ENCODE results near the gene TNFAIP6. TPM values are rescaled to one million over a fixed set of nuclear protein-coding genes. Genes with fewer than 3 reads are reported as not detected.
"Not testable (repeated sequence)": the region's sequence is repeated elsewhere in the genome, so short reads cannot be mapped to it uniquely, and the experiment has no call there.

TNFAIP6 gene
- total RNA-seq, 1 experiment from 2014 or later = 1.8 TPM

DNA sequence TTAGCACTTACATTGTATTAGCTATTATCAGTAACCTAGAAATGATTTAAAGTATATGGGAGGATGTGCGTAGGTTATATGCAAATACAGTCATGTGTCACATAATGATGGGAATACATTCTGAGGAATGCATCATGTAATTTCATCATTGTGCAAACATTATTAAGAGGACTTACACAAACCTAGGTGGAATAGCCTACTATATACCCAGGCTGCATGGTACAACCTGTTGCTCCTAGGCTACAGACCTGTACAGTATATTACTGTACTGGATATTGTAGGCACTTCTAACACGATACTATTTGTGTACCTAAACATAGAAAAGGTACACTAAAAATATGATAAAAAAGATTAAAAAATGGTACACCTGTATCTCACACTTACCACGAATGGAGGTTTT is 60.3 kb downstream of the TNFAIP6 start:
- TF ChIP-seq, protein P1, sequence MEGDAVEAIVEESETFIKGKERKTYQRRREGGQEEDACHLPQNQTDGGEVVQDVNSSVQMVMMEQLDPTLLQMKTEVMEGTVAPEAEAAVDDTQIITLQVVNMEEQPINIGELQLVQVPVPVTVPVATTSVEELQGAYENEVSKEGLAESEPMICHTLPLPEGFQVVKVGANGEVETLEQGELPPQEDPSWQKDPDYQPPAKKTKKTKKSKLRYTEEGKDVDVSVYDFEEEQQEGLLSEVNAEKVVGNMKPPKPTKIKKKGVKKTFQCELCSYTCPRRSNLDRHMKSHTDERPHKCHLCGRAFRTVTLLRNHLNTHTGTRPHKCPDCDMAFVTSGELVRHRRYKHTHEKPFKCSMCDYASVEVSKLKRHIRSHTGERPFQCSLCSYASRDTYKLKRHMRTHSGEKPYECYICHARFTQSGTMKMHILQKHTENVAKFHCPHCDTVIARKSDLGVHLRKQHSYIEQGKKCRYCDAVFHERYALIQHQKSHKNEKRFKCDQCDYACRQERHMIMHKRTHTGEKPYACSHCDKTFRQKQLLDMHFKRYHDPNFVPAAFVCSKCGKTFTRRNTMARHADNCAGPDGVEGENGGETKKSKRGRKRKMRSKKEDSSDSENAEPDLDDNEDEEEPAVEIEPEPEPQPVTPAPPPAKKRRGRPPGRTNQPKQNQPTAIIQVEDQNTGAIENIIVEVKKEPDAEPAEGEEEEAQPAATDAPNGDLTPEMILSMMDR (IDR thresholded peaks at IDR 0.05; ENCODE audit: unreplicated experiment) = no peak
- peaks cover 91% of the 10 kb centered on the region for H3K36me3 Mint-ChIP-seq (ENCODE audit: insufficient read depth, unreplicated experiment)
- intact Hi-C loops (cut with micrococcal nuclease) = no loop called here
- no peaks in the 10 kb centered on the region for H3K27me3 Mint-ChIP-seq (ENCODE audit: insufficient read depth, unreplicated experiment)
- POLR2A ChIA-PET = no interaction called here
- no peak overlapping the region for H3K4me3 Mint-ChIP-seq (ENCODE audit: unreplicated experiment)
- CTCF ChIA-PET = no interaction called here
- H3K4me1 Mint-ChIP-seq (ENCODE audit: insufficient read depth, unreplicated experiment) = peaks cover 11% of the 10 kb centered on the region
- BruUV-seq (replicated peaks) = no TSS peak
- H3K27ac Mint-ChIP-seq (ENCODE audit: low read depth, unreplicated experiment) = no peak overlapping the region
- DNase-seq (ENCODE audit: unreplicated experiment) = no peak
- H3K9me3 Mint-ChIP-seq (ENCODE audit: unreplicated experiment) = no peaks in the 10 kb centered on the region

DNA sequence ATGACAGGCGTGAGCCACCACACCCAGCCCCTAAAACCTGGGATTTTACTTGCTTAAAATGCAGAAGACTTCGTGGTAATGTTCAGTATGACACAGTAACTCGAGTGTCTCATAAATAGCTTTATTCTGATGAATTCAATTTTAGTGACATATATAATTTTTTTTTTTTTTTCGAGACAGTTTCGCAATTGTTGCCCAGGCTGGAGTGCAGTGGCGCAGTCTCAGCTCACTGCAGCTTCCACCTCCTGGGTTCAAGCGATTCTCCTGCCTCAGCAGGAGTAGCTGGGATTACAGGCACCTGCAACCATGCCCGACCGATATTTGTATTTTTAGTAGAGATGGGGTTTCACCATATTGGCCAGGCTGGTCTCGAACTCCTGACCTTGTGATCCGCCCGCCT is 64.3 kb downstream of the TNFAIP6 start:
- ChIA-PET POLR2A (interaction anchor here (0.7 to 0.8 kb wide), 3 partner anchors 15 to 802 kb away, joined by 3 to 5 read pairs (median 3); no protein-coding TSS in a partner anchor), CTCF (interaction anchor here (0.6 to 4.2 kb wide), 4 partner anchors 16 to 603 kb away, joined by 4 to 34 read pairs (median 4); no protein-coding TSS in a partner anchor)
- intact Hi-C loops (cut with micrococcal nuclease); H3K9me3 Mint-ChIP-seq (ENCODE audit: unreplicated experiment); DNase-seq (ENCODE audit: unreplicated experiment); H3K4me1 Mint-ChIP-seq (ENCODE audit: insufficient read depth, unreplicated experiment); BruUV-seq (replicated peaks); H3K27me3 Mint-ChIP-seq (ENCODE audit: insufficient read depth, unreplicated experiment); H3K4me3 Mint-ChIP-seq (ENCODE audit: unreplicated experiment): not testable (repeated sequence)
- peaks cover 97% of the 10 kb centered on the region for H3K36me3 Mint-ChIP-seq (ENCODE audit: insufficient read depth, unreplicated experiment)
- peak overlapping the region; percentile 5 for H3K27ac Mint-ChIP-seq (ENCODE audit: low read depth, unreplicated experiment)

- no peak for DNase-seq (ENCODE audit: unreplicated experiment)
- Mint-ChIP-seq H3K27me3 (ENCODE audit: insufficient read depth, unreplicated experiment) (no peaks in the 10 kb centered on the region), H3K27ac (ENCODE audit: low read depth, unreplicated experiment) (no peak overlapping the region), H3K4me1 (ENCODE audit: insufficient read depth, unreplicated experiment) (peaks cover 6% of the 10 kb centered on the region), H3K9me3 (ENCODE audit: unreplicated experiment) (no peaks in the 10 kb centered on the region), H3K36me3 (ENCODE audit: insufficient read depth, unreplicated experiment) (peaks cover 97% of the 10 kb centered on the region), H3K4me3 (ENCODE audit: unreplicated experiment) (no peak overlapping the region)
- TF ChIP-seq, protein P1 (IDR thresholded peaks at IDR 0.05; ENCODE audit: unreplicated experiment) = no peak
- no TSS peak for BruUV-seq (replicated peaks)
- intact Hi-C loops (cut with micrococcal nuclease) = no loop called here
- CTCF ChIA-PET = interaction anchor here (4.2 kb wide), 1 partner anchor 15 kb away, joined by 34 read pairs; no protein-coding TSS in a partner anchor
- POLR2A ChIA-PET = interaction anchor here (0.7 kb wide), 1 partner anchor 8 kb away, joined by 3 read pairs; no protein-coding TSS in a partner anchor
Observed at GRCh38 chr2:151422917-151423439, 65.6 kb downstream of the TNFAIP6 start.

DNA sequence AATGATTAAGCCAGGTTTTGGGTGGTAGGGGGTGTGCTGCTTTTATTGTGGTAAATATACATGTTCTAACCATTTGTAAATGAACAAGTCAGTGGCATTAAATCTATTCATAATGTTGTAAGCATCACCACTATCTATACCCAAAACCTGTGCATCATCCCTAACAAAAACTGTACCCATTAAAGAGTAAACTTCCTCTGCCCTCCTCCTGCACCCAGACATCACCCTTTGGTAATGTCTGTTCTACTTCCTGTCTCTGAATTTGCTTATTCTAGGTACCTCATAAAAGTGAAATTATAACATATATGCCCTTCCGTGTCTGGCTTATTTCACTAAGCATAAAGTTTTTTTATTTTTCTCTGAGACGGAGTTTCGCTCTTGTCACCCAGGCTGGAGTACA is 66.4 kb downstream of the TNFAIP6 start:
- BruUV-seq (replicated peaks) = no TSS peak
- intact Hi-C loops (cut with micrococcal nuclease) = no loop called here
- no peaks in the 10 kb centered on the region for H3K9me3 Mint-ChIP-seq (ENCODE audit: unreplicated experiment)
- no peak for DNase-seq (ENCODE audit: unreplicated experiment)
- no peak overlapping the region for H3K27ac Mint-ChIP-seq (ENCODE audit: low read depth, unreplicated experiment)
- ChIA-PET POLR2A (no interaction called here), CTCF (interaction anchor here (1.1 to 4.2 kb wide), 2 partner anchors 11 to 14 kb away, joined by 4 to 34 read pairs; no protein-coding TSS in a partner anchor)
- H3K27me3 Mint-ChIP-seq (ENCODE audit: insufficient read depth, unreplicated experiment) = no peaks in the 10 kb centered on the region
- no peak overlapping the region for H3K4me3 Mint-ChIP-seq (ENCODE audit: unreplicated experiment)
- TF ChIP-seq, protein P1 (IDR thresholded peaks at IDR 0.05; ENCODE audit: unreplicated experiment) = no peak
- peaks cover 6% of the 10 kb centered on the region for H3K4me1 Mint-ChIP-seq (ENCODE audit: insufficient read depth, unreplicated experiment)
- H3K36me3 Mint-ChIP-seq (ENCODE audit: insufficient read depth, unreplicated experiment) = peaks cover 95% of the 10 kb centered on the region

Small RNA genes within 50 kb of the gene (microRNA-seq; reads per million reads assigned to microRNA genes)
- gene MIR4773-1 = not detected
- gene MIR4773-2 = not detected

Other genes starting within 250 kb of the TNFAIP6 start
- gene RBM43, start 95.7 kb upstream of the TNFAIP6 start, total RNA-seq (2022) = 3.0 and 3.5 TPM in 2 replicates
- gene NMI, start 67.9 kb upstream of the TNFAIP6 start, total RNA-seq (2022) = 10.8 and 11.7 TPM in 2 replicates
- 42.5 and 47.3 TPM in 2 replicates for gene RIF1, start 52.3 kb downstream of the TNFAIP6 start, total RNA-seq (2022)